ENCODE data around the gene MED27.

The MED27 gene

DNA sequence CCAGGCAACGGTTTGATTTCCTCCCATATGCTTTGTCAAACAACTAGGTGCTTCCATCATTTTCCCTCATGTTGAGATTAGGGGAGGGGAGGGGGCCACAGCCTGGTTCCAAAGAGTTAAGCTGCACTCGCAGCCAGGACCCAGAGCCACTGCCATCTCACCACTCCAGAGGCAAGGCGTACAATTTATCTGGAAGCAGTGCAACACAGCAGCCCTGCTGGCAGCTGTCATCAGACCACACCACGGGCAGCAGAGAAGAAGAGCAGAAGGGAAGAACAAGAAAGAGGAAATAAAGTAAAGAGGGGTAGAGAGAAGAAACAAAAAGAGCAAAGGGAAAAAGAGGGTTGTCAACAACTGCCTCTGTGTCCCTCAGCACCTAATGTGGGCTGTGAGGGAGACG, 38.9 kb downstream of the MED27 start:
- DNase-seq: no peak

DNA sequence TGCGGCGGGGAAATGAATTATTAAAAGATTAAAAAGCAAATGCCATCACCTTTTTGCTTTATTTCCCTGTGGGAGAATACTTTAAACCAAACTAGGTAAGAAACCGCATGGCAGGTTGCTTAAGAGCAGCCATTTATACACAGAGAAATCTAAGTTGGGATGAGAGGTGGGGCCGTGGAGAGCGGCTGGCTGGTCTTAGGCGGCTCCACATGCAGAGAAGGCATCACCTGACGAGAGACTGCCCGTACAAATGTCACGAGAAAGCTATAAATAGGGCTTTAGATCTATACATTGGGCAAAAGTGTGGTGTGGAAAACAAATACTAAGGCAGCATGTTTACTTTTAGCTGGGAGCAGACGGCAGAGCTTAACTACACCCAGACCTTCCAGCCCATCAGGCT, 39.4 kb downstream of the MED27 start:
- no peak for DNase-seq

DNA sequence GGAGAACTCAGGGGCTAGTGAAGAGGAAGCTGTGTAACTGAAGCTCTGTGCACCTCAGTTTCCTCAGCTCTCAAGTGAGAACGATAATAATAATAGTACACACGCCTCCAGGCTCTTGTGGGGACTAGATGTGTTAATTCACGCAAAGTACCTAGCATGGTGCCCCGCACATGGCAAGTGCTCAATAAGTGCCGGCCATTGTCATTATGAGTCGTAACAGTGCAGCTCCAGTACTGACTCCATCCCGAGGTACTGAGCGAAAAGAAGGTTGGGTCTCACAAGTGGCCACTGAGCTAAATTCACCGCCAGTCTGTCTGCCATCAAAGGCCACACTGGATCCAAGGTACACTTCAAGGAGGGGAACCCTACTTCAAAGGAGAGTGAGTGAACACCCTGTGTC, 40.4 kb downstream of the MED27 start:
- no peak for DNase-seq

DNA sequence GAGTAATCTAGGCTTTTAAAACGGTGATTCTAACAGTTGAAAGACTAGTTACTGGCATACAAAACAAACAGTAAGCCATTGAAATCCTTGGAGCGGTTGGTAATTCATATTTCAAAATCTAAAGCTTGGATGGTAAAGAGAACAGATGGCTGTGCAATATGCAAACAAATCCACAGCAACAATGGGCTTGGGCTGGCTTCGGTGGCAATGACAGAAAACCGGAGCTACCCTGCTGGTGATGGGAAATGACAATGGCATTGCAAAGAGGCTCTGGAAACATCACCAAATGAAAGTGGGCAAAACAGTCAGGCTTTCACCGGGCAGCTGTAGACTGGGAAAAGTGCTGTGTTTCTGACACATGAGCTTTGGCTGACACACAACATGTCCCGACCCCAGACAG, 42.2 kb downstream of the MED27 start:
- peak; percentile 60 for DNase-seq

- DNase-seq: no peak
These were observed 43.1 kb downstream of the MED27 start for GRCh38 chr9:132036521-132036920.

DNA sequence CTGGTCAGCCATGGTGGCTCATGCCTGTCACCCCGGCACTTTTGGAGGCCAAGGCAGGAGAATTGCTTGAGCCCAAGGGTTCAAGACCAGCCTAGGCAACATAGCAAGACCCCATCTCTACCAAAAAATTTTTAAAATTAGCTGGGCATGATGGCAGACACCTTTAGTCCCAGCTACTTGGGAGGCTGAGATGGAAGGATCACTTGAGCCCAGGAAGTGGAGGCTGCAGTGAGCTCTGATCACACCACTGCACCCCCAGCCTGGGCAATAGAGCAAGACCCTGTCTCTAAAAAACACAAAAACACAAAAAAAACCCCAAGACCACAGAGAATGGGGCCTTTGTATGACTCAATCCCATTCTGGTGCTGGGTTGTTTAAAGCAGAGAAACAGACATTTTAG, 44.0 kb downstream of the MED27 start:
- DNase-seq: no peak

- no peak for DNase-seq
These were observed 47.3 kb downstream of the MED27 start for GRCh38 chr9:132032238-132032950.

- DNase-seq: no peak
These were observed 48.0 kb downstream of the MED27 start for GRCh38 chr9:132031467-132032237.

GRCh38 chr9:132030626-132031325, 48.9 kb downstream of the MED27 start:
- DNase-seq: peak; percentile 14

DNA sequence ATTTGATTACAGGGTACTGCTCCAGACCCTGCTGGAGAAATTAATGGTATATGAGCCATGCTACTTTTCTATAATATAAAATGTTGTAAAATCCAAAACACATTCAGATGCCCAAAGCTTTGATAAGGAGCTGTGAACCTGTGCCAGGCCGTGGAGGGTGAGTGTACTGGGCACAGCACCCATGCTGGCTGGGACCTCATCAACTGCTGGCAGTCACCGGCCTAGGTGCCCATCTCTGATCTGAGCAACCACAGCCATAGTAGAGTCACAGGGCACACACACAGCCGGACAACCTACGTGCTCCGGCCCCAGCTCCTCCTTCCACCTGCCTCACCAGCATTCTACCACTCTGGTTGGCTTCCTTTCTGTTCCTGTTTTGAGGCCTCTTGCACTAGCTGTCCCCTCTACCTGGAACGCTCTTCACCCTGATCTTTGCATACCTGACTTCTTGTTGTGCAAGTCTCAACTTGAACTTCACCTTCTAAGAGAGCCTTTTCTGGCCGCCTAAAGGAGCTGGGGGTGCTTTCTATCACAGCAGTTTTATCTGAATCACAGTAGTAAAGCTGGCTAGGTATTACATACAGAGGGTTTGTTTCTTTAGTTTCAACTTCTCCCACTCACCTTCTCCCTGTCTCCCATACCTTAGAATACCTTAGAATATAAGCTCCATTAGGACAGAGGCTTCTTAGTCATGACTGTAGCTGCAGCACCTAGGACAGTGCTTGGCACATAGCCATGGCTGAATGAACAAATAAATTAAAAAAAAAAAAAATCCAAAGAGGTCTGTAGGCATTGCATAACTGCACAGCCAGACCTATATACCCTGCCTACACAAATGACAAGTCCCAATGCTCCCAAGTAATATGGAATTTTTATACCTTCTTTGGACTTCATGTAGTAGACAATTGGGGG, 51.7 kb downstream of the MED27 start:
- no peak for DNase-seq

DNA sequence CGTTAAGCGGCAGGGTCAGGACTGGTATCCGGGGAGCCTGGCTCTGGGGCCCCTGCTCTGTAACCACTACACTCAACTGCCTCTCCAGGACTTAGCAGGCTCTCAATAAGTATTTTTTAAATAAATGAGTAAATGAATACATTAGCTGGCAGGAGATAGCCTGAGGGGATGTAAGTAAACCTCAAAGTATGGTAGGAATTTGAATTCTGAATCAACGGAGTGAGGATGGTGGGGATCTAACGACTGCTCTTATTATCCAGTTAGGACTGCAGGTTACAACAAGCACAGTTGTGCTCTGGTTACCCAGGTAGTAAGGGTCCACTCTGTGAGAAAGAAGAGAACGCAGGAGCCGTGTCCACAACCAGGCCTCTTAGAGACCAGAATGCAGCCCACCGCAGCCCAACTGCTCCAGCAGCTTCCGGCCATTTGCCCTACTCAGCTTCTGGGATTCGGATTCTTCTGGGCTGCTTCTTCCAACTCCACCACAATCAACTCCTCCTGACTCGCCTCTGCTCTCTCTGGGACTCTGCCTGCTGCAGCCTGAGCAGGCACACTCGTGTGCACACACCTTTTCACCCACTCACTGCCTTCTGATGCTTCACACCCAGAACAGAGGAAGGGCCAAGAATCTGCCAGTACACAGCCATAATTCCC, 52.6 kb downstream of the MED27 start:
- no peak for DNase-seq

GRCh38 chr9:132025766-132026165, 53.9 kb downstream of the MED27 start:
- no peak for DNase-seq

GRCh38 chr9:132024589-132024988, 55.1 kb downstream of the MED27 start:
- no peak for DNase-seq

DNA sequence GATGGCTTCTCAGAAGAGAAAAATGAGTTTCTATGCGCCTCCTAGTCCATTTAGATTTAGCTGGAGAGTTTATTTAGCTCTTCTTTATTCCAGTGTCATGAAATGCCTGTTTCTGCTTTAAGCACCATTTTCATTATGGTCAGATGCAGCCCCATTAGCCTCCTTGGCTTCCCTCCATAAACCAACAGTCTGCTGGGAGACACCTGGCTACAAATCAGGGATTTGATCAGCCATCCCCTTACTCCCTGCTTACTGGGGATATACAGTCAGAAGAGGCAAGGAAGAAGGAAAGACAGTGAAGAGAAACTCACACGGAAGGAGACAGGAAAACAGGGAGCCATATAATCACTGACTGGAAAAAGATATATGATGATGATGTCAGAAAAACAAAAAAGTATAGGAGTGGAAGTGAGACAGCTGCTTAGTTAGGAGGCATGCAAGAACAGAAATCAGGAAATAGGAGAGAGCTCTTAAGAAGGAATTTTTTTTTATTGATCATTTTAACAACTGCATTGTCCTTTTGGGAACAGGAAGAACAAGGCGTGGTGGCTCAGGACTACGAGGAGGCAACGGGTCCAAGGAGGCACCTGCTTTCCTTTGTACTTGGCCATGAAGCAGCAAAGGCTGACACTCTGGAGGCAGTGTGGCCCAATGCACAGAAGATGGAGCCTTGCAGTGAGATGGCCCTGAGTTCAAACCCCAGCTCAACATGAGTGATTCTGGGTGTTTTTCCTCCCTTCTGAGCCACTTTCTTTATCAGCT, 56.1 kb downstream of the MED27 start:
- DNase-seq: no peak

GRCh38 chr9:132020820-132021510, 58.7 kb downstream of the MED27 start:
- no peak for DNase-seq

GRCh38 chr9:132020272-132020671, 59.4 kb downstream of the MED27 start:
- no peak for DNase-seq

- DNase-seq: no peak
These were observed 60.0 kb downstream of the MED27 start for GRCh38 chr9:132019702-132020101.

DNA sequence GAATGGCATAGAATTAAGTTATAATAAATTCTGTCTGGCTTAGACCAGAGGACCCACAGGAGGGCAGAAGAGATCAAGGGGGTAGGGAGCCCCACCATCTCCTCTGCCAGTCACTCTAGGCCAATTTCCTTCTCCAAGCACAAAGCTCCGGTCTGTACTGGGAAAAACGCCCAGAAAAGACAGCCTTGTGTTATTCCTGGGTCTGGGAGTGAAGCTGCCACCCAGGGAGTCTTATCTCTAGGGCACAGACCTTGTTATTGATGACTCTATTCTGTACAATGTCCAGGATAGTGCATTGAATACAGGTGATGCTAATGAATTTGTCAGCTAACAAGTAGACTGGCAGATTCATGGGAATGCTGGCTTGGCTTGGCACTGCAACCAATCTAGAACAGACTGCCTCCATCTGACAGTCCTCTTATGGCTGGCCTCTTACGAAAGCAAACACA, 60.7 kb downstream of the MED27 start:
- no peak for DNase-seq

- DNase-seq: no peak
These were observed 63.2 kb downstream of the MED27 start for GRCh38 chr9:132016456-132016855.

- no peak for DNase-seq
These were observed 63.8 kb downstream of the MED27 start for GRCh38 chr9:132015866-132016265.
